Stimulated activated CD4-positive, alpha-beta T cell treated with anti-CD3 and anti-CD28 coated beads, Interleukin-1b, Interleukin-23, amount 100 ng/mL, for 24 hours (primary cell): ENCODE results near the gene OIP5.
"Not testable (repeated sequence)": the region's sequence is repeated elsewhere in the genome, so short reads cannot be mapped to it uniquely, and the experiment has no call there.

Experiments used
- DNase-seq, 4 experiments: peaks; one replicate each; pipeline ENCODE4 v3.0.0-alpha.2; 2020; ENCODE audit warnings: low read depth in 4 of 4, low spot score in 1 of 4

The OIP5 gene

DNA sequence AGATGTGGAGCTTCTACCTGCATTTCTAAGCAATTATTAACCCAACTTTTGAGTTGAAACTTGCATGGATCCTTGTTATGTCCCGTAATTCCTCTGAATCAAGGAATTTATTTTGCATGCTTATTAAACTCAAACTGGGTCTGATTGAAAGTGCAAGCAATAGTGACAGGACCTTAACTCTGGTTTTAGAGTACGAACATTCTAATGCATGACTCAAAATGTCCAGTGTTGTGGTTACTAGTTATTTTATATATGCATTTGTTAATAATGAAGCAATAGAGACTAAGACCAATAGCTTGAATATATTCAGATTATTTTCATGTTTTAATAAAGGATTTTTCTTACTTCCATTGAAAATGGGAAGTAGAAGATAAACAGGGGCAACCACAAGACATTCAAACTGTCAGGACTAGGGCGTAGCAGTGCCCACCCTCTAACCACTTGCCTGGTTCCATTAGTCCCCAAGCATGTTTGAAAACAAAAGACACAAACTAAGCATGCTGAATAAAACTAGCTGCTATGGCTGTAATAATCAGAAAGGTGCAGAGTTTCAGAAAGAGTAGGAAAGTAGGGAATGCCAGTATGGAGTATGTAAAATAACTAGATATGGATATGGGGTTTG lies 28.1 kb downstream of the OIP5 start:
- no peak for DNase-seq

DNA sequence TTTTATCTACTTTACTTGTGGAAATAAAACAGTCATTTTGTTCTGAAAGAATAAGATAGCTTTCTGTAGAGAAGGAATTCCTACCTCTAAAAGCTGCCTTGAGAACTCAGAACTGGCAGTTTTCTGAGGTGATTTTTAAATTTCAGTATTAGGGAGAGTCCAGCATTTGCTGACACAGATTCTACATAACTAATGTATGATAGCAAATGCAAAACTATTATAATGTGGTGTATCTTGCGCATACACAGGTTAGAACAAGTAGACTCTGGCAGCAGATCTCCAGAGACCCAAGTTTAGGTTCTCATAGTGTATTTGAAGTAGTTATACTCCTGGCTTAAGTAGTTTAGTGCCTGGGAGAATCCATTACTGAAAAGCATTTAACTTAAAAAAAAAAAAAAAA lies 30.8 kb downstream of the OIP5 start:
- DNase-seq, result no peak

DNA sequence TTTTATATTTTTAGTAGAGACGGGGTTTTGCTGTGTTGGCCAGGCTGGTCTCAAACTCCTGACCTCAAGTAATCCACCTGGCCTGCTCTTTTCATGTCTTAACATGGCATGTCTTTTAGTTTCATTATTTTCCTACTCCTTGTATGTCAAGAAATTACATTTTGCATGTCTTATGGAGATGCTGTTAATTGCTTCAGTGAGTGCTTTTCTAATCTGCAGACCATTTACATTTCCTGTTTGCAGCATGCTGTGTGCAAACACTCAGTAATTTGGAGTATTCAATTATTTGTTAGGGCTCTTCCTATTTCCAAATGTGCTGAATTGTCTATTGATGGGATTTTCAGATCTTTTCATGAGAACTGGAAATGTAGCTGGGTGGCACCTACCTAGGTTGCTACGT lies 31.3 kb downstream of the OIP5 start:
- DNase-seq, result not testable (repeated sequence)

DNA sequence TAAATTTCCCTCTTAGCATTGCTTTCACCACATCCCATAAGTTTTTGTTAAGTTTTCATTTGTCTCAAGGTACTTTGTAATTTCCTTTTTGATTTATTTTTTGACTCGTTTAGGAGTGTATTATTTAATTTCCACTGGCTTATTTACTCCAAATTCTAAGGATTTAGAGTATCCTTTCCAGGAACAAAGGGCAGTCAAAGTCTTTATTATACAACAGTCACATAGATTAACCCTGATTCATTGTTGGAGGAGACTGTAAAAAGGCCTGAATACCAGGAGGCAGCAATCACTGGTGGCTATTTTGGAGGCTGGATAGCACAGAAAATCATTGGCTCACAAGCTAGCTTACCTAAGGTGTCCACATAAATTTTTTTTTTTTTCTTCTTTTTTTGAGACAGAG lies 39.9 kb downstream of the OIP5 start:
- DNase-seq, result no peak

DNA sequence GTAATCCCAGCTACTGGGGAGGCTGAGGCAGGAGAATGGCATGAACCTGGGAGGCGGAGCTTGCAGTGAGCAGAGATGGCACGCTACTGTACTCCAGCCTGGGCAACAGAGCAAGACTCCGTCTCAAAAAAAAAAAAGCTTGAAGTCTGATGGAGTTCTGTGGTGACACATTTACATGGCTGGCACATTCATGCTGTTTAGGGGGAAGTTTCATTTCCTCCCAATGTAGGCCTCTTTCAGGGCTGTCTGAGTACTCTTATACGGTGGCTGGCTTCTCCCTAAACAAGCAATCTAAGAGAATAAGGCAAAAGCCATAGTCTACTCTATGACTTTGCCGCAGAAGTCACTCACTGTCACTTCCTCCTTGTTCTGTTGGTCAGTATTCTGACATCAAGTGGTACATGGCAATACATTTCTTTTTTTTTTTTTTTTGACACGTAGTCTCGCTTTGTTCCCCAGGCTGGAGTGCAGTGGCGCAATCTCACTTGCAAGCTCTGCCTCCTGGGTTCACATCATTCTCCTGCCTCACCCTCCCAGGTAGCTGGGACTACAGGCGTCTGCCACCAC lies 41.2 kb downstream of the OIP5 start:
- no peak for DNase-seq

DNA sequence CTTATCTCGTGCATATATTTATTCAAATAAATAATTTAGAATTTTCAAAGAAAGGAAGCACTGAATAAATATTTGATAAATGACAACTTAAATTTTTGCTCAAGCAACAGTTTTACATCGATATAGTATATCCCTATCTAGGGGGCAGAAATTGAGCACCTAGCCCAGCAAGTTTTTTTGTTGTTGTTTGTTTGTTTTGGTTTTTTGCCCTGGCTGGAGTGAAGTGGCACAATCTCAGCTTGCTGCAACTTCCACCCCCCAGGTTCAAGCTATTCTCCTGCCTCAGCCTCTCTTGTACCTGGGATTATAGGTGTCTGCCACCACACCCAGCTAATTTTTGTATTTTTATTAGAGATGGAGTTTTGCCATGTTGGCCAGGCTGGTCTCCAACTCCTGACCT lies 42.4 kb downstream of the OIP5 start:
- no peak for DNase-seq

DNA sequence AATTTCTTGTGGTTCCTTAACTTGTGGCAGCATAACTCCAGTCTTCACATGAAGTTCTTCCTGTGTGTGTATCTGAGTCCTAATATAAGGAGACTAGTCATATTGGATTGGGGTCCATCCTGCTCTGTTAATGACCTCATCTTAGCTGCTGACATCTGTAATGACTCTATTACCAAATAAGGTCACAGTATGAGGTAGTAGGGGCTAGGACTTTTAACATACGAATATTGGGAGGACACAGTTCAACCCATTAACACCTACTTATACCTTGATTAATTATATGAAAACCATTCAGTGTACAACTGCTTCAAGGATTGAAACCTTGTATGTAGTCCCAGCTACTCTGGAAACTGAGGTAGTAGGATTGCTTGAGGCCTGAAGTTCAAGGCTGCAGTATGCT lies 43.9 kb downstream of the OIP5 start:
- DNase-seq, result no peak

DNA sequence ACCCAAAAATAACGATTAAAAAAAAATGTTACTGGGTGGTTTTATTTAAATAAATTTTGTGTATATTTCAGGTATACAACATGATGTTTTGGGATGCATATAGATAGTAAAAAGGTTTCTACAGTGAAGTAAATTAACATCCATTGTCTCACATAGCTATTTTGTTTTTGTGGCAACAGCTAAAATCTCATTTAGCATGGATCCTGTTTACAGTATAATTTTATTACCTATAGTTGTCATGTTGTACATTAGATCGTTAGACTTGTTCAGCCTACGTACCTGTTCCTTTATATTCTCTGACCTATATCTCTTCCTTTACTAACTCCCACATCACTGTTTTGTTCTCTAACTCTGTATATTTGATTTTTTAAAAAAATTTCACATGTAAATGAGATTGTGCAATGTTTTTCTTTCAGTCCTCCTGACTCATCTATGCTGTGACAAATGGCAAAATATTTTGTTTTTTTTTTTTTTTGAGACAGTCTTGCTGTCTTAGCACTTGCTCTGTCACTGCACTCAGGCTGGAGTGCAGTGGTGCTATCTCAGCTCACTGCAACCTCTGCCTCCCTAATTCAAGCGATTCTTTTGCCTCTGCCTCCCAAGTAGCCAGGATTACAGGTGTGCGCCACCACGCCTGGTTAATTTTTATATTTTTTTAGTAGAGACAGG lies 45.6 kb downstream of the OIP5 start:
- DNase-seq, result no peak

DNA sequence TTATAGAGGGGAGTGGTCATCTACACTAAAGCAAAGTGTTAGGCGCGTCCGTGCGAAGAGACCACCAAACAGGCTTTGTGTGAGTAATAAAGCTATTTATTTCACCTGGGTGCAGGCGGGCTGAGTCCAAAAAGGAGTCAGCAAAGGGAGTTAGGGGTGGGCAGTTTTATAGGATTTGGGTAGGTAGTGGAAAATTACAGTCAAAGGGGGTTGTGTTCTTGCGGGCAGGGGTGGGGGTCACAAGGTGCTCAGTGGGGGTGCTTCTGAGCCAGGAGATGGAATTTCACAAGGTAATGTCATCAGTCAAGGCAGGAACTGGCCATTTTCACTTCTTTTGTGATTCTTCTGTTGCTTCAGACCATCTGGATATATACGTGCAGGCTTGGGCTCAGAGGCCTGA lies 47.1 kb downstream of the OIP5 start:
- no peak for DNase-seq

DNA sequence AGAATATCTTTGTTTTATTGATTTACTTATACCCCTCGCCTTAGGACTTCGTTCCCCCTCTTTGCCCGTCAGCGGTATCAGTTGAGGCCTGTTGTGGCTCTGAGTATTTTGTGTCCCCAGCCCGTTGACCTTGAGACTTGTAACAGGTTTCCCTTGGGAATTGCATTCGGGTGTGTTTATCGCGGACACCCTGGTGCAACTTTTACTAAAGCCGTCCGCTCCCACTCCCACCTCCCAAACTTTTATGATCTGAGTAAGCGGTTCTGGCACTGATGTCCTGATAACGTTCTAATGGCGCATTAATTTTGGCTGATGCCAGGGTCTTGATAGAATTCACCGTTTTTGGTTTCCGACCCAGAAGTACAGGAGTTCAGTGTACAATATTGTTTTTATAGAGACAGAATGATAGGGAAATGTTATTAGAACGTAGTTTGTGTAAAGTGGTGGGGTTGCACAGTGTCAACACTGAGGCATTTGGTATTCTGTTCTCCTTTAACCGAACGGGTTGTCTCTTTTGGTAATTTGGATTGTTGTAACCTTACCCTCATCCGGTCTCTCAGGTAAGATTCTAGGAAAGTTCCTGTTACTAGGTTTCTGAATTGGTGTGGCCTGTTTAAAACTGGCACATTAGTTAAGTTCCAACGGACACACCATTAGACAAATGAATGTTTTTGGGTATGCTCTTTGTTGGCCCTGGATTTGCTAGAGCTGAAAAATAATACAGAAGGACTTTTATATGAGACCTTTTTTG lies 47.8 kb downstream of the OIP5 start:
- DNase-seq, result no peak

DNA sequence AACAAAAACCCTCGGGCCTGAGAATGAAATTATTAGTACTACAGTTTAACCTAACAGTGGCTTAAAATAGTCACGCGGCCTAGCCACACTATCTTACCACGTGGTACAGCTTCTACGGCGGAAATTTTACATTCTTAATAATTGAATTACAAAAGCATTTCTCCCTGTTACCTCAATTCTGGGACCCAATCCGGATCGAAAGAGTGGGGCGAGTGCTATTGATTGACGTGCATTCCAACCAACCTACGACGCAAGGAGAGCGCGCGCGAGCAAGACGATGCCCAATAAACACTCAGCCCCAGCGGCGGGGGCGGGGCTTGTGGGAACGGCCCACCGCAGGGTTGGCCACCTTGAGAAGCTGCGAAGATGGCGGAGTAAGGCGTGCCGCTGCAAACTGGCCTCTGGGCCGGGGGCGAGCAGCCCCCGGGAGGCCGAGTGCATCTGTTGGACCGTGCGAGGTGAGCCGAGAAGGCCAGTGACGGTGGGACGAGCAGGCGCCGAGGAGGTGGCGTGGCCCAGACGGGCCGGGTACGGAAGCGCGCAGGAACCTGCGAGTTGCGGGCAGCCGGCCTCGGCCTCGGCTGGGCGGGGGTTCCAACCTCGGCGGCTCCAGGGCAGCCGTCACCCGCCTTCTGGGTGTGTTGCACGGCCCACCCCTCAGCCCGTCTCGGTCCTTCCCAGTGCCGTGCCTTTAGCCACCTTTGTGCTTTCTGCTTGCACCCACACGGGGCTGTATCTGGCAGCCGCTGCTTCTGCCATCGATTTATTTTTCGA lies 48.6 kb downstream of the OIP5 start:
- peak; percentile 94 to 98 (median 96) for DNase-seq

DNA sequence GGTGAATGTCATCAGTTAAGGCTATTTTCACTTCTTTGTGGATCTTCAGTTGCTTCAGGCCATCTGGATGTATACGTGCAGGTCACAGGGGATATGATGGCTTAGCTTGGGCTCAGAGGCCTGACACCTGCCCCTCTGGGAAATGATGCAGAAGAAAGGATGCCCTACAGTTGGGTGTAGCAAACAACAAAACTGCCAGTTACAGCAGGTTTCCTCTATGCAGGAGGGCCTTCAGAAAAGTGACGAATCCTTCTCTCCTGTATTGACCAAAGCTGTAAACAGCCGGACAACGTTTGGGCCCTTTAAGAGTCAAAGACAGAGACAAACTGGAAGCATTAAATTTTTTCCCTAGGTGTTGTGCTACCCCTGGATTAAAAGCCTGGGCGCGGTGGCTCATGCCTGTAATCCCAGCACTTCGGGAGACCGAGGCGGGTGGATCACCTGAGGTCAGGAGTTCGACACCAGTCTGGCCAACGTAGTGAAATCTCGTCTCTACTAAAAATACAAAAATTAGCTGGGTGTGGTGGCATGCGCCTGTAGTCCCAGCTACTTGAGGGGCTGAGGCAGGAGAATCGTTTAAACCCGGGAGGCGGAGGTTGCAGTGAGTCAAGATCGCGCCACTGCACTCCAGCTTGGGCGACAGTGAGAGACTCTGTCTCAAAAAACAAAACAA lies 49.3 kb downstream of the OIP5 start:
- DNase-seq, result not testable (repeated sequence)

DNA sequence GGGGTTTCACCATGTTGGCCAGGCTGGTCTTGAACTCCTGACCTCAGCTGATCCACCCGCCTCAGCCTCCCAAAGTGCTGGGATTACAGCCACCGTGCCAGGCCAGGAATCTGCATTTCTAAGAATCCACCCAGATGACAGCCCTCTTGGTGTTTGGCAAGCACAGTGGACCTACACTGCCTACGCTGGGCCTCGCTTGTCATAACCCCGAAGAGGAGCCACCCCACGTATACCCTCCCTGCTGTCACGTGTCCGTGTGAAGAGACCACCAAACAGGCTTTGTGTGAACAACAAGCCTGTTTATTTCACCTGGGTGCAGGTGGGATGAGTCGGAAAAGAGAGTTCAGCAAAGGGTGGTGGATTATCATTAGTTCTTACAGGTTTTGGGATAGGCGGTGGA lies 50.0 kb downstream of the OIP5 start:
- DNase-seq, result not testable (repeated sequence)

DNA sequence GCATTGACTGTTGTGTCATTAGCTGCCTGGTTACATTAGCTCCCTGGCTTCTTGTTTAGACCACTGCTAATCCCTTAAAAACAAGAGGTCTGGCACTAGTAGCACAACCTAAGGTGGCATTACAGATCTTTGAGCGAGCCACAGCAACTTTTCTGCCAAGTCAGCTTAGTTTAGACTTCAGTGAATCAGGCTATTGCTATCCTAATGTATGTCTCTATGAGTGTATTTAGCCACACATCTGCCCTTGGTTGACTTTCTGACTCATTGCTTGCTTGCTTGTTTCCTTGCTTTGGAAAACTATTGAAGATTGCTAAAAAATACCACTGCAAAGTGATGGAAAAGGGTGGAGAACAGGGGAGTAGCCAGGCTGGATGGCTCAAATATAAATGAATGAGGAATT lies 51.2 kb downstream of the OIP5 start:
- DNase-seq, result no peak

DNA sequence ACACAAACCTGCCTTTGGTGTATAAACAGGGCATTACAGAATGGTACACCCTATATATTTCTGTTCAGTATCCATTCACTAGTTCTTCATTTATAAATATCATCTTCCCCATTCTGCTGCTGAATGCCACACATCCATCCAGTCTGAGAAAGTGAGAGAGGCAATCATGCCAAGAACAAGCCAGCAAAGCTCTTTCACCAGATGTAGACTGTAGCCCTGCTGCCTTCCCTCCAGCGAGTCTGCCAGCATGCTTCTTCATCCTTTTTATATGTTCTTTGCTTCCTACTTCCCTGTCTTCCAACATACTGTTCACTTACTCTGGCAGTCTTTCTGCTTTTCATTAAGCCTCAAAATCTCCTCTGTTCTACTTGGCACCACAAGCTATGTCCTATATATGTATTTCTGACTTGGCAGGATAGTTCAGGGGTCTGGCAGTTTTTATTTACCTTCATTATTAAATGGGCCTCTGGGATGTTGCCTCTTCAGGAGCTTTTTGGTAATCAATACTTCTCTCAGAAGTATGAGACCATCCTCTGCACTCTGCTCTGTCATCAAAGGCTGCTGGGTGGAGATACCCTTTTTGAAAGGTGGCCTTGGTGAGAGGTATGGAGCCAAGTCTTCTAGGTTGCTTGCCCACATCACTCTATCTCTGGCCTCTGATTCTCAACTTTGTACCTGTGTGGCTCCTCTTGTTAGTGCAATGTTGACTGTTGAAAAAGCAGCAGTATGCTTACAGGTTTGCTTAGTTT lies 52.7 kb downstream of the OIP5 start:
- DNase-seq, result no peak

DNA sequence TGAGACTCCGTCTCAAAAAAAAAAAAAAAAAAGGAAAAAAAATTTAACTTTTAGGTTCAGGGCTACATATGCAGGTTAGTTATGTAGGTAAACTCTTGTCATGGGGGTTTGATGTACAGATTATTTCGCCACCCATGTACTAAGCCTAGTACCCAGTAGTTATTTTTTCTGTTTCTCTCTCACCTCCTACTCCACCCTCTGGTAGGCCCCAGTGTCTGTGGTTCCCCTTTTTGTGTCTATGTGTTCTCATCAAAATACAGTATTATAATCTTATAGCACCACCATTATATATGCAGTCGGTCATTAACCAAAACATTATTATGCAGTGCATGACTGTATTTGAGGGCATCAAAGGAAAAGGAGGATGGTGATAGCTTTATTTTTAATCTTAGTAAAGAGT lies 54.1 kb downstream of the OIP5 start:
- no peak for DNase-seq

DNA sequence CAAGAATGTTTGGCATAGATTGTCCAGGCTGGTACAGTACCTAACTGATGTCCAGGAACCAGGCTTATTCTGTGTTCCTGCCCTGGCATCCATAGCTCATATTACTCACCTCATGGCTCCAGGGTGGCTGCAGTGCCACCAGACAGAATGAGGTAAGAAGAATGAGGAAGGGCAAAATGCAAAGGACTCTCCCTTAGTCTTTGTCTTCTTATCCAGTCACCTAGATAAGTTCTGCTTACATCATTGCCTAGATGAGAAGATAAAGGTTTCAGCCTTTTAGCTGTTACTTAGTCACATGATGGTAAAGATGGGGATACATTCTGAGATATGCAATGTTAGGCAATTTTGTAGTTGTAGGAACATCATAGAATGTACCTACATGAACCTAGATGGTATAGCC lies 55.6 kb downstream of the OIP5 start:
- no peak for DNase-seq

DNA sequence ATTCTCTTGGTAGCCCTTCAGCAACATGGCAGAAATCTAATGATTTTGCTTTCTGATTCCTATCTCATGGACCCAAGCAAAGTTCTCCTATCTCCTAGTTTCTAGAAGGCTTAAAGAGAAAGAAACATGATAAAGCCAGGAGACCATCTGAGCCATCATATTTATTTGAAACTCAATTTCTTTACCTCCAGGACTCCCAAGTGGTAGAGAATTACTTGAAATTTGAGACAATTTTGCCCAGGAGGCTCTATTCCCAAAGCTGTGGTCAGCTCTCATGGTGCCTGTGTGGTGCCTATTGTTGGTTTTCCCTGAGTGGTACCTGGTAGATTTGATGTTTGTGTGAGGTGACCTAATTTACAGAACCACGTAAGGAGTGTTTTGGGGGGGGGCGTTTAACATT lies 62.5 kb downstream of the OIP5 start:
- no peak for DNase-seq

DNA sequence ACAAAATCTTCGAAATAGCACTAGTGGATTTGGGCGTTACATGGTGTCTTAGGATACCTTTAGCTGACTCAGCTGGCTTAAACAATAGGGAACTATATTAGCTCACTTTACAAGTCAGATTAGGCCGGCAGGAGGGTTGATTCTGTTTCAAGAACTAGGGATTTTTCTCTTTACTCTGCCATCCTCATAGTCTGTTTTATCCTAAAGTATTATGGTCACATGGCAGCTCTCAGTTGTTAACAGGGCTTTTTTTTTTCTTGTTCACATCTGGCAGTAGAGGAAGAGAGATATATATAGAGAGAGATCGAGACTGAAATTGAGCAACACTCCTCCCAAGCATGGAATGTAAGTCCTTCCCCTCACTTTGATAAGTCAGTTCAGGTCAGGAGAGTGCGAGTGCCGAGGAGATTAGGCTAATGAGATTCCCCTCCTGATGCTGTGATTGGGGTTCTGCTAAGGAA lies 68.5 kb downstream of the OIP5 start:
- DNase-seq, result no peak

DNA sequence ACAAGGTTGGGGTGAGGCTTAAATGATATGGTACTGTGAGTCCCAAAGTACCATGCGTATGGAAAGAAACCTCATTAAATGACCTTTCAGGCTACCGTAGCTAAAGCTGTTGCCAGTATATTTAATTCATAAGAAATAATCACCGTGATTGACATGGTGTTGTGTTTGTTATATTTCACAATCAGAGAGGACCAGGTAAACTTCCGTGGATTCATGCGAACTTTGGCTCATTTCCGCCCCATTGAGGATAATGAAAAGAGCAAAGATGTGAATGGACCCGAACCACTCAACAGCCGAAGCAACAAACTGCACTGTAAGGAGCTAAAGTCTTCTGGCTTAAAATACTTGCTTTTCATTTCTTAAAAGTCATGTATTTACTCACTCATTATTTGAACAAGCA lies 69.8 kb downstream of the OIP5 start:
- no peak for DNase-seq
